Germinal center (tissue), 1 donor: ENCODE measurements around the gene LTB4R2.

Experiments
- DNase-seq: peaks from one replicate; pipeline ENCODE4 v3.0.0; 2012; ENCODE audit warnings: mixed read lengths, low spot score

The LTB4R2 gene

DNA sequence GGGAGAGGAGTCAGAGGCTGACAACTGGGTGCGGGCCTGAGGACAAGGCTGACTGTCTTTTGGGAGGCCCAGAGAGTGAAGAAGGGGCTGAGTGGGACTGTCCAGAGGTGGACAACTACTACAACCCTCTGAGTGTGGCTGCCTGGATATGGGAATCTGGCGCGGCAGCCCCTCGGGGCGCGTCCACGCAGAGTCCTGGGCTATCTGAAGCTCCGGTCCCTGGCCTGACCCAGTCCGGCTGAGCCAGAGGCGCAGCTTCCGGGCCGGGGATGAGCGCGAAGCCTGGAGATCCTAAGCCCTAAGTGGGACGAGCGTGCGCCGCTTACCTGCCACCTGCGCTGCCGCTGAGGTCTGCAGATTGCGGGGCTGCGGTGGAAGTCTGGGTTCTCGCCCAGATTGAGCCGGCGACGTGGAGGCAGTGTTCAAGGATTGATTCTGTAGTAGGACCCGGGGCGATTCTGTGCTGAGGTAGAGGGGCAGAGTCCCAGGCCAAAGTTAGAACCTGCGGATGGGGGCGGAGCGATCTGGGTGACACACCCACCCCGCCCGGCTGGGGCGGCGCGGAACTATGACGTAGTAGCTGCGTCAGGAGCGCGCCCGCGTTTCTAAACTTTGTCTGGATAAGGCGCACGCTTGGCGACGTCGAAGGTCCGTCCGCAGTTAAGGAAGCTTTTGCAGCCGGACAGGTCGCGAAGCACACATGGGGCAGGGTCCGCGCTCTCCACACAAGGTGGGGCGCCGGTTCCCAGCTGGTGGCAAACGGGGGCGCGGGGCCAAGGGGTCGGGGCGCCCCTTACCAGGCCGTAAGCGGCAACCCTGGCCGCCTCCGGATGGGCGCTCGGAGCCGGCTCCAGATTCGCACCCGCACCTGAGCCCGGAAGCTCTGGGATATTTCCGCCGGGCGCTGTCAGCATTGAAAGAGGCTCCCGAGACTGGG is 10.4 kb upstream of the LTB4R2 start, which contains the start of the genes DHRS1 and NOP9:
TSS of gene DHRS1 (minus strand) at position 526 of the 937 bp plus-strand sequence. CDS start 674 bp downstream, outside the sequence.
TSS of gene NOP9 (plus strand) at position 596 of the 937 bp plus-strand sequence. CDS start at position 701, 105 bp downstream.
- DNase-seq = peak; percentile 96

DNA sequence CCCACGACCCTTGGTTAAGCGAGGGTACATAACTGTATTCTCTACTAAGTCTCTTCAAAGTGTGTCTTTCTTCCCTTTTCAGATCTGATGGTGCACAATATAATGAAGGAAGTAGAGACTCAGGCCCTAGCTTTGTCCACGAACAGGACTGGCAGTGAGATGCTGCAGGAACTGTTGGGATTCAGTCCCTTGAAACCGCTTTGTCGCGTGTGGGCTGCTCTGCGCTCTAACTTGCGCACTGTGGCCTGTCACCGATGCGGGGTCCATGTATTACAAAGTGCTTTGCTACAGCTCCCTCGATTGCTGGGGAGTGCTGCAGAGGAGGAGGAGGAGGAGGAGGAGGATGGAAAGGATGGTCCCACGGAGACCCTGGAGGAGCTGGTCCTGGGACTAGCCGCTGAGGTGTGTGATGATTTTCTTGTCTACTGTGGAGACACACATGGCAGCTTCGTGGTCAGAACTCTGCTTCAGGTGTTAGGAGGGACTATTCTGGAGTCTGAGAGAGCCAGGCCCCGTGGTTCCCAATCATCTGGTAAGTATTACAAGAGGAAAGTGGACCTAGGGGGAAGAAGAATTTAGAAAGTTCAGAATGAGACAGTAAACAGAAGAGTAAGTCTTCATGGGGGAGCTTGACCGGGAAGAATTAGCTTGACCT is 9.5 kb upstream of the LTB4R2 start:
- DNase-seq = no peak

DNA sequence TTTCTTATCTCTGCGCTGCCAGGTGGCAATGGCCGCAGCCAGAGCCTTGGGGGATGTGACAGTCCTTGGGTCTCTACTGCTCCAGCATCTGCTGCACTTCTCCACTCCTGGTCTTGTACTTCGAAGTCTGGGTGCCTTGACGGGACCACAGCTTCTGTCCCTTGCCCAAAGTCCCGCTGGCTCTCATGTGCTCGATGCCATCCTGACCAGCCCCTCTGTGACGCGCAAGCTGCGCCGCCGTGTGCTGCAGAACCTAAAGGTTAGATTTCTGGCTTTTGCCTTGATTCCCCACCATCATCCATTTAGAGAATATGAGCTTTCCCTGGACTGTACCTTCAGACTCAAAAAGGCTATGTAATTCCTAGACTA is 5.9 kb upstream of the LTB4R2 start:
- no peak for DNase-seq

DNA sequence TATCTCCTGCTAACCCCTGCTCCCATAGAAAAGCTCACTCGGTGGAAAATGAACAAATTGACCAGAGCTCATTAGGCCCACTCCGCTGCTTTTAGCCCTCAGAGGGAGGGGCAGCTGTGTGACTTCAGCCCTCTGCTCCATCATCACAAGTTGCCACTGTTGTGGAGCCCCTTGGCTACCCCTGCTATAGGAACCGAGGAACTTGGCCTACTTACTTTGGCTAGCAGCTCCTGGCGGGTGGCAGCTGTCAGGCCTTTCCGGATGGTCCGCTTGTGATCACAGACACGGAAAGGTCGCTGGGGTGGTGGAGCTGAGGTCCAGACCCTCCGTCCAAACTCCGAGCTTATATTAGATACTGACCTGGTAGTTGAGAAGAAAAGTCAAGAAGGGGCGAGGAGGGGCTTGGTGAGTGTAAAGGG is 2.8 kb upstream of the LTB4R2 start:
- no peak for DNase-seq

DNA sequence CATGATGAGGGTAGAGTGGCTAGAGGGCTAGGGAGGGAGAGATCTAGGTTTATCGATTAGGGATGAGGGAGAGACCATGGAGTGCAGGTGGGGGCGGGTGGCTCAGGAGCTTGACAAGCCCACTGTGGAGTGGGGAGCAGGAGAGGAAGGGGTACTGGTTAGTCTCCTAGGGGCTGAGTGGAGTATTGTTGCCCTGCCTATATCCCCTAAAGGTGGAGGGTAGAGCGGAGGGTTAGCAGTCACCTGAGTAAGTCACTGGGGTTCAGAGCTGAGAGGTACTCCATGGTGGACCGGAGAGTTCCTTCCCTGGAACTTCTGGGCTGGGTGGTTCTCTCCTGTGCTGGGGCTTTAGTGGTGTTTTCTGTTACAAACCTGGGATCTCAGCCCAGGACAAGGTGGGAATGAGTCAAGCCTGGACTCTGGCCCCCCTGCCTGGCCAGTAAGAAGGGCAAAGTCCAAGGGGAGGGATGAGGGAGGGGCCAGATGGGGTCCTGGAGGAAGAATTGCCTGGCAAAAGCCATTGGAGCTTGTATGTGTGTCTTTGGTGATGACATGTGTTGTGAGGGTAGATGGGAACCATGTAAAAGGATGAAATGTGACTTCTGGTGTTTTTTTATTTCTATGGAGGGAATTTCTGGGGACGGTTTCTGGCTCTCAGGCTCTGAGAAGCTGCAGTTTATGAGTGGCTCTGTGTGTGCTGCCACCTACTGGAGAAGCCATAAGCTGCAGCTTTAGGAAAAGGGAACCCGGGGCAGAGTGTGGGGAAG is 2.2 kb upstream of the LTB4R2 start, which contains the start of gene CIDEB:
TSS of gene CIDEB (minus strand) at position 403 of the 767 bp plus-strand sequence. CDS start at position 284, 119 bp downstream.
- DNase-seq = peak; percentile 73

DNA sequence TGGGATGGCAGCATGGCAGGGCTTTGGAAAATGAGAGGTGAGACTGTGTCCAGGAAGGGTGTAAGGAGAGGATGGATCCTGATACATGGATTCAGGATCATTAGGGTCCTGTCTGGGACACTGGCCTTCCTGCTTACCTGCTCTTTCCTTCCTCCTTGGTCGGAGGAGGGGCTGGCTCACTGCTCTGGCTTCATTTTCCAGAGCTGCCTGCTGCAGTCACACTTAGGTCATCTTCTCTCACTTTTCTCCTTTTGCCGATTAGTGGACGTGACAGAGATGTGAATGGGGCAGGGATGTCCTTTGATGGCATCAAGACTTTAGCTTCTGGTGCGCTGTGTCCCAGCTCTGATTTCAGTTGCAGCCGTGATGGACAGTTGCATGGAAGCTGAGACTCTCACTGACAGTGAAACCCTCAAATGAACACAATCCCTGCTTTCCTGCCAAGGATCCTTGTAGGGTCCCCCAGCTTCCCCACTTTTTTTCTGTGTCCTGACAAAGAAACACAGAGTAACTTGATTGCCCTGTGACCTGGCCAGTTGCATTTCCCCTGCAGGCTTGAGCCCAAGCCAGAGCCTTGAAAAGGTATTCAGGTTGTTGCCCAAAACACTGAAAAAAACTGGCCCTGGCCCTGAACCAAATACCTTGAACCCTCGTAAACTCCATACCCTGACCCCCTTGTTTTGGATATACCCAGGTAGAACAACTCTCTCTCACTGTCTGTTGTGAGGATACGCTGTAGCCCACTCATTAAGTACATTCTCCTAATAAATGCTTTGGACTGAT is 1.4 kb upstream of the LTB4R2 start:
- no peak for DNase-seq

DNA sequence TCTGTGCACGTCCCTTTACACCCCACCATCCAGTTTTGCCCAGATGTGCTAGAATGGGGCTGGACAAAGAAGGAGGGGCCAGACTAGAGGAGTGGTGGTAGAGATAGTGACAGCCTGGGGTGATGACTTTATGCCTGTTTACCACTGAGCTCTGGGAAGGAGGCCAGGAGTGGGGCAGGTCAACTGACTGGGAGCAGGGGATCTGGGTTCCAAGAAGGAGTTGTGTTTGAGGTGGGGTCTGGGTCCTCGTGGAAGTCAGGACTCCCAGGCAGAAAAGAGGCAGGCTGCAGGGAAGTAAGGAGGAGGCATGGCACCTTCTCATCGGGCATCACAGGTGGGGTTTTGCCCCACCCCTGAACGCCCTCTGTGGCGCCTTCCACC is 315 bp downstream of the LTB4R2 start:
- DNase-seq = no peak

DNA sequence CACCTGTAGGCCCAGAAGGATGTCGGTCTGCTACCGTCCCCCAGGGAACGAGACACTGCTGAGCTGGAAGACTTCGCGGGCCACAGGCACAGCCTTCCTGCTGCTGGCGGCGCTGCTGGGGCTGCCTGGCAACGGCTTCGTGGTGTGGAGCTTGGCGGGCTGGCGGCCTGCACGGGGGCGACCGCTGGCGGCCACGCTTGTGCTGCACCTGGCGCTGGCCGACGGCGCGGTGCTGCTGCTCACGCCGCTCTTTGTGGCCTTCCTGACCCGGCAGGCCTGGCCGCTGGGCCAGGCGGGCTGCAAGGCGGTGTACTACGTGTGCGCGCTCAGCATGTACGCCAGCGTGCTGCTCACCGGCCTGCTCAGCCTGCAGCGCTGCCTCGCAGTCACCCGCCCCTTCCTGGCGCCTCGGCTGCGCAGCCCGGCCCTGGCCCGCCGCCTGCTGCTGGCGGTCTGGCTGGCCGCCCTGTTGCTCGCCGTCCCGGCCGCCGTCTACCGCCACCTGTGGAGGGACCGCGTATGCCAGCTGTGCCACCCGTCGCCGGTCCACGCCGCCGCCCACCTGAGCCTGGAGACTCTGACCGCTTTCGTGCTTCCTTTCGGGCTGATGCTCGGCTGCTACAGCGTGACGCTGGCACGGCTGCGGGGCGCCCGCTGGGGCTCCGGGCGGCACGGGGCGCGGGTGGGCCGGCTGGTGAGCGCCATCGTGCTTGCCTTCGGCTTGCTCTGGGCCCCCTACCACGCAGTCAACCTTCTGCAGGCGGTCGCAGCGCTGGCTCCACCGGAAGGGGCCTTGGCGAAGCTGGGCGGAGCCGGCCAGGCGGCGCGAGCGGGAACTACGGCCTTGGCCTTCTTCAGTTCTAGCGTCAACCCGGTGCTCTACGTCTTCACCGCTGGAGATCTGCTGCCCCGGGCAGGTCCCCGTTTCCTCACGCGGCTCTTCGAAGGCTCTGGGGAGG is 985 bp downstream of the LTB4R2 start, which contains the start of gene LTB4R:
TSS of gene LTB4R (plus strand) at position 857 of the 959 bp plus-strand sequence. CDS start 4,150 bp downstream, outside the sequence.
- DNase-seq = peak; percentile 77

DNA sequence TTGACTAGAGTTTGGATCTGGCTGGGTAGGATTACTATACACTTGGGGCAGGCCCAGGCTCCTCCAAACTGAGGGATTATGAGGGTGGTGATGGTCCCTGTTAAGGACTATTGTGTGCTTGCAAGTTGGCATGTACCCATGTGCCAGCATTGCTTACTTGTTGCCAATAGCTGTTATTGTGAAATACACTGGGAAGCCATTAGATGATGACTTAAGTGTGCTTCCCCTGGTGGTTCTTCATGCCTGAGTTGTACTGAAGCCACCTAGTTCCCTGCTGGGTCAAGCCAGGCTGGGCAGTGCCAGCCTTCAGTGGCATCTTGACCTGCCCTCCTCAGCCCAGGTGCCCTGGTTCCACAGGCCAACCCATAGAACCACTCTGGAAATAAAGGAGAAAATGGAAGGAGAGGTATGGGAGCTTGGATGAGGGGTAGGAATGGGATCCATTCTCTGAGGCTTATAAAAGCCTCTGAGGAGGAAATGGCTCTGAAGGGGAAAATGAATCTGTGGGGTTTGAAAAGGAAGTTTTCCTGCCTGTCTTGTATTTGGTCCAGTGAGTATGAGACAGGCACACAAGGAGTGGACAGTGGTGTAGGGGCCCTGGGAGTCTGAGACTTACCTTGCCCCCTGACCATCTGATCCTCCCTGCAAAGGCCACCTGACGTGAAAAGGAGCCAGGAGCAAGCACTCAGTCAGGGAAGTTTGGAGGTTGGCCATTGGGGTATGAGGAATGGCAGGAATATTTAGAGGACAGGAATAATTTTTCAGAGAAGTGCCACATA is 2.1 kb downstream of the LTB4R2 start:
- no peak for DNase-seq

DNA sequence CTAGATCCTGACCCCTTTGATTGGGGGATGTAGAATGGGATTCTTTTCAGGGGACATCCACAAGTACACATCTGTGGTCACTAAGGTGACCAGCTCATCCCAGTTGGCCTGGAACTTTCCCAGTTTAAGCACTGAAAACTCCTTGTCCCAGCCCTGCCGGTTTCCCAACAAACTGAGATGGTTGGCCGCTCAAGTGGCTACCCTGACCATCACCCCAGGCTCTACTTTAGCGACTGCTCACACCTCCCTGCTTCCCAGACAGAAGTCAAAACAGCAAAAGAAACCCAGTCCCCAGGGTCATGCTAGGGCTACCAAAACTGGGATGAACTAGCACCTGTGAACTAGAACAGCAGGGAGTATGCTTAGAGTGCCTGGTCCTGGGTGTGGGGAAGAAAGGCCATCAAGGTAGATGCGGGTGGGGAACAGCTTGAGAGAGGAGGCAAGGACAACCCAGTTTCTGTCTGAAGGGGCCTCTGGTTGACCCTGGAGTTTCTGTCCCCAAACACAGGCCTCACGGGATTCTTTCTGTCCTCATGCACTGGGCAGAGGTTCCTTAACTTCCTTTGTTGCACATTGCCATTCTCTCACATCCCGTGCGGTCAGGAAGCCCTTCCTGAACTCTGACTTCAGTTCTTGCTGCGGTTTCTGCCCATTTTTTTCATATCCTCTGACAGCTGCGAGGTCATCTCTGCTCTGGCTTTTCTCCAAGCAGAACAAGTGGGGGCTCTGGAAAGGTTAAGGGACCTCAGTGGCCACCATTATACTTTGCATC is 3.0 kb downstream of the LTB4R2 start:
- no peak for DNase-seq

DNA sequence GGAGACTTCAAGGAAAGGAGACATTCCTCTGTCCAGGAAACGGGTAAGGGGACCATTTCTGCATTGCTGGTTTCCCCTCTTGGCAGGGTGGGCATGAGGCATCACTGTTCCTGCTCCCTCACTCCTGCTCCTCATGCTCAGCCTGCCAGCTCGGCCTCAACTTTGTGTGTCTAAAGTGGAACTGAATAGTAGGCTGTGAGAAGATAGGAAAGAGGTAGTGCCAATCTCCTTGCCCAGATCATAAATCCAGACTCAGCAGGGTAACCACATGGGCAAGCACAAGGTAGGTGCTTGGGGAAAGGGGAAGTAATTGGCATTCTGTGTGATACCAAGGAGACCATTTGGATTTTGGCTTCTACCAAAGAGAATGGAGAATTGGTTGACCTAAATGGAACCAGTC is 4.0 kb downstream of the LTB4R2 start:
- DNase-seq = no peak

DNA sequence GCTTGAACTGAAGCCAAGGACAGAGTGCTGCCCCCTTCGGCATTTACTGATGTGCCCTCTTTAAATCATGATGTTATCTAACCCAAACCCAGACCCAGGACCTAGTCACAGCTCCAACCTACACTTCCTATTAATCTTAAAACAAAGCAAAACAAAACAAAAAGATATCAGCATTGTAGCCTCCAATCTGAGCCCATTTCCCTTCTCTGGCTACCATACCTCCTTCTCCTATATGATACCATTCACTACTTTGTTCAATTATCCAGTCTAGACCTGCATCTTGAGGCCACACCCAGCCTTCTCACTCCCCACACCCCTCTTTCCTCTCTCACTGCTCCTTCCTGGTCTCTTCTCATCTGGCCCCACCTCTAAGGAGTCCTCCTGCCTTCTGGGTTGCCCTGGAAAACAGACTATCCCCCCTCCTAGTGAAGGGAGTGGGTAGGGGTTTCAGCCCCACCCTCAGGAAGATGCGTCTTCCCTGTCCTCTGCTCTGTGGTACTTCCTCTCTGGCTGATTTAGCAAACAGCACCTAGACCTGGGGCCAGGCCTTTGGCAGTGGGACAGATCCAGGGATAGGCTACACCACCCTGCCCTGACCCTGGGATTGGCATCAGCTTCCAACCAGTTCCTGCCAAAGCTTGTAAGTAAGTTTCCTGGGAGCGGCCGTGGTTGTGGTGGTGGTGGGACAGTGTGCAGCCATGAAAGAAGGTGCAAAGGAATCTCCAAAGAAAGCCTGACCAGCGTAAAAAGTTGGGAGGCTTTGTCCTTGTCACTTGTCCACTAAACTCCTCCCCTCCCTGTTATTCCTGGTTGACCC is 4.6 kb downstream of the LTB4R2 start:
- no peak for DNase-seq

DNA sequence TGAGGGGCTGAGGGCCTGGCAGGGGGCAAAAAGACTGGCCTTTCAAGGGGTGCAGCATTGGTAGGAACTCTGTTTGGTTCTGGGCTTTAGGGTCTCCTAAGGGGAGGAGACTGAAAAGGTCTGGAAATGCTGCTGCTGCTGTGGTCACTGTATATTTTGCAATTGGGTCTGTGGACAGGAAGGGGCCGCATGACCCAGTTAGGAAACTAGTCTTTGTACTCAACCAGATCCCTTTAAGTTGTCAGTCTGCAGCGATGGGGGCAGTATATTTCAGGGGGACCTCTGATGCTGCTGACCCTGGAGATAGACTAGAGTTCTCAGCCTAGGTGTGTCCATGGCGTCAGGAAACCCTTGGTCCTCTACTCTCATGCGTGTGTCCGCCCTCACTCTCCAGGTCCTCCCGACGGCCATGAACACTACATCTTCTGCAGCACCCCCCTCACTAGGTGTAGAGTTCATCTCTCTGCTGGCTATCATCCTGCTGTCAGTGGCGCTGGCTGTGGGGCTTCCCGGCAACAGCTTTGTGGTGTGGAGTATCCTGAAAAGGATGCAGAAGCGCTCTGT is 5.4 kb downstream of the LTB4R2 start:
- DNase-seq = no peak

DNA sequence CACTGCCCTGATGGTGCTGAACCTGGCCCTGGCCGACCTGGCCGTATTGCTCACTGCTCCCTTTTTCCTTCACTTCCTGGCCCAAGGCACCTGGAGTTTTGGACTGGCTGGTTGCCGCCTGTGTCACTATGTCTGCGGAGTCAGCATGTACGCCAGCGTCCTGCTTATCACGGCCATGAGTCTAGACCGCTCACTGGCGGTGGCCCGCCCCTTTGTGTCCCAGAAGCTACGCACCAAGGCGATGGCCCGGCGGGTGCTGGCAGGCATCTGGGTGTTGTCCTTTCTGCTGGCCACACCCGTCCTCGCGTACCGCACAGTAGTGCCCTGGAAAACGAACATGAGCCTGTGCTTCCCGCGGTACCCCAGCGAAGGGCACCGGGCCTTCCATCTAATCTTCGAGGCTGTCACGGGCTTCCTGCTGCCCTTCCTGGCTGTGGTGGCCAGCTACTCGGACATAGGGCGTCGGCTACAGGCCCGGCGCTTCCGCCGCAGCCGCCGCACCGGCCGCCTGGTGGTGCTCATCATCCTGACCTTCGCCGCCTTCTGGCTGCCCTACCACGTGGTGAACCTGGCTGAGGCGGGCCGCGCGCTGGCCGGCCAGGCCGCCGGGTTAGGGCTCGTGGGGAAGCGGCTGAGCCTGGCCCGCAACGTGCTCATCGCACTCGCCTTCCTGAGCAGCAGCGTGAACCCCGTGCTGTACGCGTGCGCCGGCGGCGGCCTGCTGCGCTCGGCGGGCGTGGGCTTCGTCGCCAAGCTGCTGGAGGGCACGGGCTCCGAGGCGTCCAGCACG is 6.1 kb downstream of the LTB4R2 start:
- DNase-seq = no peak

DNA sequence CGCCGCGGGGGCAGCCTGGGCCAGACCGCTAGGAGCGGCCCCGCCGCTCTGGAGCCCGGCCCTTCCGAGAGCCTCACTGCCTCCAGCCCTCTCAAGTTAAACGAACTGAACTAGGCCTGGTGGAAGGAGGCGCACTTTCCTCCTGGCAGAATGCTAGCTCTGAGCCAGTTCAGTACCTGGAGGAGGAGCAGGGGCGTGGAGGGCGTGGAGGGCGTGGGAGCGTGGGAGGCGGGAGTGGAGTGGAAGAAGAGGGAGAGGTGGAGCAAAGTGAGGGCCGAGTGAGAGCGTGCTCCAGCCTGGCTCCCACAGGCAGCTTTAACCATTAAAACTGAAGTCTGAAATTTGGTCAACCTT is 6.6 kb downstream of the LTB4R2 start:
- no peak for DNase-seq

DNA sequence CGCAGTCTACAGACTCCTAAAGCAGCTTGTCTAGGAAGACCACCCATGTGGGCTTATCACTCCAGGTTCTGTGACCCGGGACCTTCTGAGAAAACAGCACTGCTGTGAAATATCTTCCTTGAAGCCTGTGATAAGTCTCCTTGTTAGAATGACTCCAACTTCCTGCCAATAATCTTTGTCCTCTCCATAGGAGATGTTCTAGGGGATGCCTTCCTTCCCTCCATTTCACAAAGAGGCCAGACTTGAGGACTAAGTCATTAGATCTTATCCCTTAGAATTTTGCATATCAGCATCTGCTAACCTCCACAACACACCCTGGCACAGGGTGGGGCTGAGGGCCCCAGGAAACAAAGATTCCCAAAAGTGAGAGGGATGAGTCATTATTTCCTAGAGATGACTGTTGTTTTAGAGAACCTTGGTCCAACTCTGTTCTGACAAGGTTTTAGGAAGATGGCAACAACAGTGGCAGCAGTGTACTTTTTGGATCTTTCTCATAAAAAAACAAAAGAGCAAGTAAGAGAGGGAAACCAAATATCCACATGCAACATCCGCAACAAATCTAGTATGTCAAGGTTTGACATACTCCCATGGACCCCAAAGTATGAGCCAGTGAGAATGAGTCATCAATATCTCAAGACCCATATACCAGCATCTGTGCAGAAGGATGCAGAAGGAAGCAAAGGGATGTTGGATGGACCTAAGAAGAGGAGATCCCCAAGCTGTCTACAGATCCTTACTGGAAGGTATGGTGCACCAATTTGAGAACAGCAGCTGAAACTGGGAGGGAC is 7.4 kb downstream of the LTB4R2 start:
- DNase-seq = no peak
